Fibroblast of the aortic adventitia (primary cell): ENCODE data around the gene AQP7. TPM values are rescaled to one million over a fixed set of nuclear protein-coding genes. Genes with fewer than 3 reads are reported as not detected.
A peak's percentile ranks its signal among the peaks of the same experiment; 100 is the strongest.
"Not testable (repeated sequence)": the region's sequence is repeated elsewhere in the genome, so short reads cannot be mapped to it uniquely, and the experiment has no call there.

Experiments
- DNase-seq: peaks from one replicate; pipeline ENCODE4 v3.0.0-alpha.2; 2010; ENCODE audit warnings: low read depth
- H3K4me3 ChIP-seq: 2 replicates; pipeline ENCODE4 v1.5.1; 2011; ENCODE audit warnings: low read depth, mild to moderate bottlenecking, control low read depth, low read length, moderate library complexity
- CTCF ChIP-seq: IDR thresholded peaks from 2 replicates; pipeline ENCODE4 v1.5.1; 2011; ENCODE audit warnings: mild to moderate bottlenecking, low read length, control low read depth, inconsistent platforms; ENCODE audit not compliant: insufficient read depth
- total RNA-seq: library from RNA; depleted of rRNA; stranded (reverse); fragments of >200 nt; gene quantifications from 2 replicates; pipeline ENCODE4 v1.2.3, GENCODE V29; 2012; ENCODE audit warnings: low replicate concordance

The AQP7 gene
- total RNA-seq, 1 donor = 0.09 TPM

- no peak for TF ChIP-seq CTCF
- no peak for DNase-seq
- no peak overlapping the region for H3K4me3 ChIP-seq
These were observed 8.8 kb downstream of the AQP7 start for GRCh38 chr9:33393581-33393980.

GRCh38 chr9:33392591-33393021, 9.8 kb downstream of the AQP7 start:
- not testable (repeated sequence) for DNase-seq, H3K4me3 ChIP-seq

- H3K4me3 ChIP-seq = not testable (repeated sequence)
- peak; percentile 98 for DNase-seq
These were observed 11.1 kb downstream of the AQP7 start for GRCh38 chr9:33391111-33391771.

GRCh38 chr9:33388110-33388994, 14.0 kb downstream of the AQP7 start:
- H3K4me3 ChIP-seq = no peak overlapping the region
- no peak for TF ChIP-seq CTCF
- no peak for DNase-seq

GRCh38 chr9:33386998-33387397, 15.4 kb downstream of the AQP7 start:
- H3K4me3 ChIP-seq, DNase-seq: not testable (repeated sequence)

- not testable (repeated sequence) for H3K4me3 ChIP-seq, DNase-seq
These were observed 15.7 kb downstream of the AQP7 start for GRCh38 chr9:33386641-33386996.

GRCh38 chr9:33385979-33386640, 16.3 kb downstream of the AQP7 start:
- H3K4me3 ChIP-seq, DNase-seq: not testable (repeated sequence)

GRCh38 chr9:33385536-33385935, 16.8 kb downstream of the AQP7 start:
- not testable (repeated sequence) for H3K4me3 ChIP-seq, DNase-seq

GRCh38 chr9:33383396-33383795, 19.0 kb downstream of the AQP7 start:
- not testable (repeated sequence) for H3K4me3 ChIP-seq, DNase-seq

- not testable (repeated sequence) for DNase-seq, H3K4me3 ChIP-seq
These were observed 20.0 kb downstream of the AQP7 start for GRCh38 chr9:33382397-33382796.

- no peak overlapping the region for H3K4me3 ChIP-seq
- TF ChIP-seq CTCF = no peak
- no peak for DNase-seq
These were observed 21.1 kb downstream of the AQP7 start for GRCh38 chr9:33381231-33381791.
